NT2/D1 (cell line): ENCODE data around the gene RASGRF2.

Experiments
- SUZ12 ChIP-seq: IDR thresholded peaks from 2 replicates; pipeline ENCODE4 v1.6.1; 2011; ENCODE audit not compliant: insufficient read length, insufficient read depth; ENCODE audit errors: extremely low read depth
- ZNF274 ChIP-seq: IDR thresholded peaks from 2 replicates; pipeline ENCODE4 v1.6.1; 2011; ENCODE audit warnings: mild to moderate bottlenecking, low read depth, low read length

DNA sequence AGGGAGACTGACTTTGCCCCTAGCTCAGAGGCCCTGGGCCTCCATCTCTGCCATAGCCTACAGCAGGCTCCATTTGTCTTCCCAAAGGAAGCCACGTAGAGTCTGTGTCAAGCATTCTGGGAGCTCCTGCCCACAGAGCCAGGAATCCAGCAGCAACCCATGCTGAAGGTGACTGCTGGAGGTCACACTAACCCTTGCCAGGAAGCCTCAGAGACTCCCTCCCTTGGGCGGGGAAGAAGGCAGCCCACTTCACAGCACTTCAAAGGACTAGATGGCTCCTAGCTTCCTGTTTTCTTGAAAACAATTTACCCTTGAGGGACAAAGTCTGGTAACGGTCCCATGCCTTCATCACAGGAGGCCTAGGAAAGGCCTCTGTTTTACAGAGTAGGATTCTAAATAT, 274.6 kb downstream of the RASGRF2 start:
- TF ChIP-seq SUZ12 (no peak), ZNF274 (no peak)
